ENCODE measurements around the gene NFIX. TPM values are rescaled to one million over a fixed set of nuclear protein-coding genes. Genes with fewer than 3 reads are reported as not detected.

The NFIX gene
- total RNA-seq = 66.5 and 73.9 TPM in 2 replicates

GRCh38 chr19:12994701-12995595 is at the start of gene NFIX:
NFIX (plus strand) TSS chr19:12995475; CDS start chr19:12995838, 363 bp downstream.

DNA sequence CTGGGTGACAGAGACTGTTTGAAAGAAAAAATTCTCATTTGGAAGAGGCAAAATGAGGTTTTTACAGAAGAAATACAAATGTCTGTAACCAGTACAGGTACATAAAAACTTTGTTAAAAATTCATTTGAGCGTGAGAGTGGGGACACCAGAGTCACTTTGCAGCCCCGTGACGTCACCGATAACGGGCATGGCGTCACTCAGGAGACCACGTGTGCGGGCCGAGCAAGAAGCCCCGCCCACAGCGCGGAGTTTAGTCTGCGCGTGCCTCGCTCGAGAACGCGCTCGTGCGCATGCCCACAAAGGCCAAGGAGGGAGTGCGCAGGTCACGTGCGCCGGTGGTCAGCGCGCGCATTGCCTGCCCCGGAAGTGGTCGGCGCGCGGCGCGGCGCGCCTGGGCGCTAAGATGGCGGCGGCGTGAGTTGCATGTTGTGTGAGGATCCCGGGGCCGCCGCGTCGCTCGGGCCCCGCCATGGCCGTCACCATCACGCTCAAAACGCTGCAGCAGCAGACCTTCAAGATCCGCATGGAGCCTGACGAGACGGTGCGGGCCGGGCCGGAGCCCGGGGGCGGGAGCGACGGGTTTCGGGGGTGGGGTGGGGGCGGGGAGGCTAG is 49.7 kb upstream of the NFIX start, which contains the start of gene RAD23A:
Gene RAD23A (plus strand): TSS at position 384 of the 613 bp plus-strand sequence. CDS start 87 bp downstream, at position 471.

GRCh38 chr19:12956446-12957388 is 38.6 kb upstream of the NFIX start, which contains the start of gene GADD45GIP1:
GADD45GIP1 (minus strand) TSS chr19:12957223; CDS start chr19:12957212, 11 bp downstream.

DNA sequence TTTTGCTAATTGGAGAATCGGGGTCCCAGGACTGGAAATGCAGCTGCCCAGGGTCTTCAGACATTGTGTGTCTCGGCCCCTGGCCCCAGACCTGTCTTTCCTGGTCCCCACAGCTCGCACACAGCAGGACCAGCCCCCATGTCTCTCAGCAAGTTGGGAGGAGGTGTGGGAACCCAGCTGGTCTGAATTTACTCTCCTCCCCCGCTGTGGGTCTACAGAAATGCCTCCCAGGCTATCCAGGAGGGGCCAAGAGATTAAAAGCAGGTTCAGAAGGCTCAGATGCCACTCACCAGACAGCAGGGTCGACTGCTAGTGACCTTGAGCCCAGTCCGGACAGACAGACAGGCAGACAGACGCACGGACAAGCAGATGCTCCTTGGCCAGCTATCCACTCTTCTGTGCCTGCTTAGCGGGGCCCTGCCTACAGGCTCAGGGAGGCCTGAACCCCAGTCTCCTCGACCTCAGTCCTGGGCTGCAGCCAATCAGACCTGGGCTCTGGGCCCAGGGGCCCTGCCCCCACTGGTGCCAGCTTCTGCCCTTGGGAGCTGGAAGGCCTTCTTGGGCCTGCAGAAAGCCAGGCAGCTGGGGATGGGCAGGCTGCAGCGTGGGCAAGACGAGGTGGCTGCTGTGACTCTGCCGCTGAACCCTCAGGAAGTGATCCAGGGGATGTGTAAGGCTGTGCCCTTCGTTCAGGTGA is 25.8 kb upstream of the NFIX start, which contains the start of gene DAND5:
Gene DAND5 (plus strand): TSS at position 285 of the 697 bp plus-strand sequence. CDS start 85 bp downstream, at position 370.

GRCh38 chr19:13102666-13103580 is 107.6 kb downstream of the NFIX start, which contains the start of gene LYL1:
LYL1 (minus strand) TSS chr19:13102858; CDS start chr19:13101171, 1,687 bp downstream.

GRCh38 chr19:13116282-13117175 is 121.3 kb downstream of the NFIX start, which contains the start of gene TRMT1:
TRMT1 (minus strand) TSS chr19:13116740; CDS start chr19:13116399, 341 bp downstream.

DNA sequence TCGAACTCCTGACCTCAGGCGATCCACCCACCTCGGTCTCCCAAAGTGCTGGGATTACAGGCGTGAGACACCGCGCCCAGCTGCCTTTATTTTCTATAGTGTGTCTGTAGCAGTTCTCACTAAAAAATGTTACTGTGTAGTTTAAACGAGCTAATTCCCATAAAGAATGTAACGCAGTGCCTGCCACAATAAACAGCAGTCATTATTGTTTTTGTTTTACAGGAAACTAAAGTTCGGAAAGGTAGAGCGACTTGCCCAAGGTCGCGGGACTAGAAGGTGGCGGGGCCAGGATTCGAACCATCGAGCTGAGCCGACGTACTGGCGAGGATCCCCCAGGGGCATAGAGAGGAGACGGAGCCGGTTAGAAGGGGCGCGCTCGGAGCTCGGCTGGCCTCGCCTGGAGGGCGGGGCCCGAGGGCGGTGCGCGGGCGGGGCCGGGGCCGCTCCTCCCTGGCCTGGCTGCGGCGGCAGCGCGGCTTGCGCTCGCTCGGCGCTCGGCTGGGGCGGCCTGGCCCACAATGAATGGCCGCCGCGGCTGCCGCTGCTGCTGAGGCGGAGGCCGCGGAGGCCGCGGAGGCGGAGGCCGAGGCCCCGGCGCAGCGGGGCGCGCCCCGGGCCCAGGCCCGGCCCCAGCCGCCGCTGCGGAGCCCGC is 122.6 kb downstream of the NFIX start, which contains the start of gene NACC1:
Gene NACC1 (plus strand): TSS at position 493 of the 652 bp plus-strand sequence. CDS start 16,944 bp downstream, outside the sequence.

Other genes starting within 250 kb of the NFIX start
- gene BEST2, start 243.7 kb upstream of the NFIX start, total RNA-seq = not detected in 2 replicates
- gene HOOK2, start 219.9 kb upstream of the NFIX start, total RNA-seq = 6.8 and 7.7 TPM in 2 replicates
- 53.4 and 101 TPM in 2 replicates for gene JUNB, start 204.0 kb upstream of the NFIX start, total RNA-seq
- gene PRDX2, start 193.7 kb upstream of the NFIX start, total RNA-seq = 91.5 and 105 TPM in 2 replicates
- gene THSD8, start 193.4 kb upstream of the NFIX start, total RNA-seq = not detected in 2 replicates
- 33.6 and 41.9 TPM in 2 replicates for gene RNASEH2A, start 188.9 kb upstream of the NFIX start, total RNA-seq
- gene RTBDN, start 160.9 kb upstream of the NFIX start, total RNA-seq = not detected in 2 replicates
- 0.20 TPM in 1 of 2 replicates, not detected in the other for gene MAST1, start 157.0 kb upstream of the NFIX start, total RNA-seq
- 13.5 and 14.0 TPM in 2 replicates for gene DNASE2, start 114.0 kb upstream of the NFIX start, total RNA-seq
- 0.37 TPM in 1 of 2 replicates, not detected in the other for gene KLF1, start 108.3 kb upstream of the NFIX start, total RNA-seq
- 28.7 and 37.8 TPM in 2 replicates for gene GCDH, start 104.3 kb upstream of the NFIX start, total RNA-seq
- 0.20 and 0.73 TPM in 2 replicates for gene SYCE2, start 76.2 kb upstream of the NFIX start, total RNA-seq
- gene FARSA, start 61.8 kb upstream of the NFIX start, total RNA-seq = 73.5 and 89.5 TPM in 2 replicates
- 1,887 and 1,968 TPM in 2 replicates for gene CALR, start 56.9 kb upstream of the NFIX start, total RNA-seq
- 121 and 125 TPM in 2 replicates for gene RAD23A, start 49.6 kb upstream of the NFIX start, total RNA-seq
- gene GADD45GIP1, start 38.3 kb upstream of the NFIX start, total RNA-seq = 20.5 and 21.7 TPM in 2 replicates
- gene DAND5, start 25.9 kb upstream of the NFIX start, total RNA-seq = not detected in 2 replicates
- 0.73 and 0.98 TPM in 2 replicates for gene LYL1, start 107.4 kb downstream of the NFIX start, total RNA-seq
- 35.3 and 39.9 TPM in 2 replicates for gene TRMT1, start 121.3 kb downstream of the NFIX start, total RNA-seq
- 78.6 and 111 TPM in 2 replicates for gene NACC1, start 122.8 kb downstream of the NFIX start, total RNA-seq
- 62.4 and 84.5 TPM in 2 replicates for gene STX10, start 154.9 kb downstream of the NFIX start, total RNA-seq
- gene IER2, start 154.9 kb downstream of the NFIX start, total RNA-seq = 12.5 and 24.0 TPM in 2 replicates